GM12873 (cell line): ENCODE measurements around the gene CIBAR2.

Experiments used
- CTCF ChIP-seq: IDR thresholded peaks from 2 replicates; pipeline ENCODE4 v1.5.1; 2012; ENCODE audit warnings: low read depth, mild to moderate bottlenecking, moderate library complexity, low read length, control low read depth; ENCODE audit not compliant: insufficient read depth; ENCODE audit errors: missing control alignments

CIBAR2 gene

GRCh38 chr16:85111184-85111583, 1.1 kb downstream of the CIBAR2 start:
- TF ChIP-seq CTCF = no peak

GRCh38 chr16:85110105-85110504, 2.2 kb downstream of the CIBAR2 start:
- TF ChIP-seq CTCF = no peak

GRCh38 chr16:85107532-85107931, 4.7 kb downstream of the CIBAR2 start:
- no peak for TF ChIP-seq CTCF

DNA sequence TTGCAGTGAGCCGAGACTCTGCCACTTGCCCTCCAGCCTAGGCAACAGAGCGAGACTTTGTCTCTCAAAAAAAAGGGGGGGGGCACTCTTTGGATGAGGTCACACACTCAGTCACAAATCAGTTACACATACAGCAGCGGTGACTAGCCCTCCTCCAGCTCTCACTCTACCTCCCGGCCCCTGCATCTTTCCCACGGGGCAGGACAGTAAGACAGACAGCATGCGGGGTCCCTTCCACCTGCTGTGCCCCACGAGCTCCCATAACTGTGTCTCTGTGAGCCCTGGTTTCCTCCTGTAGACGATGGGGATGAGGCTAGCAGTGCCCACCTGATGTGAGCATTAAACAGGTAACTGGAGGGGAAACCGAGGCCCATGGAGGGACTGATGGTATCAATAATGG, 5.2 kb downstream of the CIBAR2 start:
- TF ChIP-seq CTCF = no peak

- TF ChIP-seq CTCF = no peak
Observed at GRCh38 chr16:85105475-85105874, 6.8 kb downstream of the CIBAR2 start.

GRCh38 chr16:85104821-85105391, 7.4 kb downstream of the CIBAR2 start:
- TF ChIP-seq CTCF = no peak

DNA sequence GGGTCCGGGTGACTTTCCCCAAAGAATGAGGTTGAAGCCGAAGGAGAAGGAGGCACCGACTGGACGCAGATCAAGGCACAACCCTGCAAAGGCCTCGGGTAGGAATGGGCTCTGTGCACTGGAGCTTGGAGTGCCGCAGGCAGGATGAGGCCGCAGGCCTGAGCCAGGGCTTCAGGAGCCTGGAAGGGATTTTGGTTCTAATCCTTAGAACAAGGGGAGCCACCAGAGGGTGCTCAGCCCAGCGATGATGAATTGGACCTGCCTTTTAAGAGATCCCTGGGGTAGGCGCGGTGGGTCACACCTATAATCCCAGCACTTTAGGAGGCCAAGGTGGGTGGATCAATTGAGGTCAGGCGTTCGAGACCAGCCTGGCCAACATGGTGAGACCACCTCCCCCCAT, 8.1 kb downstream of the CIBAR2 start:
- TF ChIP-seq CTCF = no peak
